Heart left ventricle (tissue), 16 donors: ENCODE data around the gene LACC1. TPM values are rescaled to one million over a fixed set of nuclear protein-coding genes. Genes with fewer than 3 reads are reported as not detected.
A peak's percentile ranks its signal among the peaks of the same experiment; 100 is the strongest.

Experiments used
- ATAC-seq, 4 donors: fragments of 200-7000 bp; cut with Tn5 transposase; one replicate each; pipeline ENCODE4 v1.9.1; 2020 to 2022; ENCODE audit warnings: moderate library complexity in 4 of 4, mild to moderate bottlenecking in 3 of 4, moderate number of reproducible peaks in 1 of 4
- DNase-seq, 5 donors: peaks; one replicate each; pipeline ENCODE4 v3.0.0-alpha.2; 2020
- H3K27ac ChIP-seq, 12 donors: fragments of 200-600 bp; sonication (generic) in 4 of 12; one replicate each; pipeline versions ENCODE4 v1.5.0 to v1.8.0; 2016 to 2022; ENCODE audit warnings: mild to moderate bottlenecking in 2 of 12
- H3K27me3 ChIP-seq, 9 donors: fragments of 200-600 bp; sonication (generic) in 2 of 9; one replicate each; pipeline versions ENCODE4 v1.5.1 to v1.8.0; 2016 to 2022; ENCODE audit warnings: mild to moderate bottlenecking in 3 of 9
- H3K36me3 ChIP-seq, 9 donors: fragments of 200-600 bp; sonication (generic) in 2 of 9; one replicate each; pipeline versions ENCODE4 v1.5.0 to v1.8.0; 2018 to 2022; ENCODE audit warnings: mild to moderate bottlenecking in 2 of 9
- H3K4me1 ChIP-seq, 12 donors: fragments of 200-600 bp; sonication (generic) in 4 of 12; one replicate each; pipeline versions ENCODE4 v1.5.0 to v1.8.0; 2016 to 2022; ENCODE audit warnings: mild to moderate bottlenecking in 3 of 12
- H3K4me3 ChIP-seq, 12 donors: fragments of 200-600 bp; sonication (generic) in 4 of 12; one replicate each; pipeline versions ENCODE4 v1.5.0 to v1.8.0; 2017 to 2022; ENCODE audit warnings: mild to moderate bottlenecking in 9 of 12, moderate library complexity in 4 of 12
- H3K9me3 ChIP-seq, 12 donors: fragments of 200-600 bp; sonication (generic) in 4 of 12; one replicate each; pipeline versions ENCODE4 v1.5.0 to v1.8.0; 2016 to 2022; ENCODE audit warnings: mild to moderate bottlenecking in 1 of 12
- CTCF ChIP-seq, 12 donors: fragments of 200-600 bp; sonication (generic) in 4 of 12; IDR thresholded peaks; one replicate each; pipeline versions ENCODE4 v1.5.0 to v1.8.0; 2018 to 2022; ENCODE audit warnings: antibody characterized with exemption in 12 of 12, mild to moderate bottlenecking in 5 of 12
- POLR2A ChIP-seq, 2 donors: fragments of 450-650 bp; IDR thresholded peaks; one replicate each; pipeline ENCODE4 v1.6.1; 2017; ENCODE audit warnings: antibody characterized with exemption in 2 of 2, mild to moderate bottlenecking in 2 of 2, moderate library complexity in 2 of 2
- WGBS, 4 donors: extraction: QIAGEN DNeasy Blood & Tissue Kit in 2 of 4; methylation state at CpG; one replicate each; pipeline versions ENCODE4 v1.1.5 to v1.1.7; 2013 to 2018; 5-methylcytosine and 5-hydroxymethylcytosine counted together
- intact Hi-C, 10 donors: fragments of 100-400 bp; cut with DNase I; formaldehyde crosslinking; loops; one replicate each; pipeline versions ENCODE4 v1.11.1 to v1.14.2; 2022
- polyA plus RNA-seq, 2 donors: library from polyadenylated mRNA; stranded (reverse); fragments of 200-250 nt; gene quantifications; one replicate each; pipeline ENCODE4 v1.2.3, GENCODE V29; 2013
- total RNA-seq, 9 donors: library from RNA; depleted of rRNA in 2 of 9; stranded (reverse); fragments of >200 nt in 2 of 9; fragmentation: NEBNext Ultra II Directional in 3 of 9; extraction: Animal tissue kit (Norgen Biotek cat#: 25700) in 3 of 9; gene quantifications; one replicate each; pipeline versions ENCODE4 v1.1.0 to v1.2.4, GENCODE V29; 2016 to 2023
- donor health status: ischemic (EF 13 %, LVEDD 7.1; RV severe dilation, severe dysfunction).
- donor health status: healthy with polysubstance abuse.
- donor health status: DM: no; HTN: yes; CAD: no.
- donor health status: DM: no; HTN: no; CAD: no.
- donor health status: ischemic (EF 25% LVEDD 6.9; RV normal size, moderate dysfunction).
- donor health status: ischemic (EF 25% LVEDD 5.7; RV mildly dilated, moderate dysfunction).
- donor health status: healthy.
- donor health status: DM: yes; HTN: yes; CAD: no.
- donor health status: ischemic (EF 35%, LVEDD 5.7; RV mildly dilated, moderate dysfunction).
- donor health status: nonischemic (EF 11% LVEDD 7.7; RV severe dilation, severe dysfunction).
- donor health status: DM: yes; HTN: yes; CAD: no.
- donor health status: PGD.
- donor health status: ischemic (EF 29% LVEDD 5.4; RV normal size, mild dysfunction).
- donor health status: nonischemic (EF 23%, LVEDD 6.1; RV moderate dilation, normal function).

Gene LACC1
- total and polyA plus RNA-seq, 11 donors, result 2.7 to 17.8 (median 4.3) TPM

- Histone ChIP-seq H3K27ac (no peak overlapping the region), H3K4me3 (no peak overlapping the region), H3K27me3 (no peaks in the 10 kb centered on the region), H3K4me1 (peaks cover 0 to 13% (median 0%) of the 10 kb centered on the region in 12 donors), H3K36me3 (peaks cover 0 to 35% (median 7%) of the 10 kb centered on the region in 9 donors), H3K9me3 (no peaks in the 10 kb centered on the region)
- TF ChIP-seq POLR2A (IDR thresholded peaks at IDR 0.05) (no peak), CTCF (IDR thresholded peaks at IDR 0.05) (no peak)
- WGBS, 4 donors, result 91 to 100% (median 92%) methylated on average over 1 of the region's 1 CpG
- intact Hi-C loops, result loop anchor here in 7 of 10 donors (5.0 to 10.0 kb wide), 7 partner anchors 567 to 1280 kb away; no protein-coding TSS in a partner anchor
- DNase-seq, result no peak
- no peak for ATAC-seq
These were observed 7.5 kb upstream of the LACC1 start for GRCh38 chr13:43872181-43872580.

- Histone ChIP-seq H3K4me1 (peaks cover 0 to 29% (median 8%) of the 10 kb centered on the region in 12 donors), H3K27ac (peak overlapping the region in 1 of 12 donors; percentile 11), H3K4me3 (no peak overlapping the region), H3K36me3 (peaks cover 0 to 18% (median 7%) of the 10 kb centered on the region in 9 donors), H3K27me3 (no peaks in the 10 kb centered on the region), H3K9me3 (no peaks in the 10 kb centered on the region)
- no peak for ATAC-seq
- TF ChIP-seq POLR2A (IDR thresholded peaks at IDR 0.05) (no peak), CTCF (IDR thresholded peaks at IDR 0.05) (peak; percentile 45 to 76 (median 63))
- 9 to 16% (median 13%) methylated on average over 2 of the region's 2 CpGs for WGBS, 4 donors
- intact Hi-C loops, result loop anchor here in 7 of 10 donors (5.0 to 10.0 kb wide), 7 partner anchors 570 to 1282 kb away; no protein-coding TSS in a partner anchor
- no peak for DNase-seq
These were observed 5.1 kb upstream of the LACC1 start for GRCh38 chr13:43874504-43875092.

GRCh38 chr13:43876366-43876765 lies 3.3 kb upstream of the LACC1 start:
- ATAC-seq, result no peak
- TF ChIP-seq POLR2A (IDR thresholded peaks at IDR 0.05) (no peak), CTCF (IDR thresholded peaks at IDR 0.05) (no peak)
- intact Hi-C loops, result loop anchor here in 6 of 10 donors (10.0 kb wide), 4 partner anchors 572 to 1282 kb away; no protein-coding TSS in a partner anchor

GRCh38 chr13:43877326-43877725 lies 2.4 kb upstream of the LACC1 start:
- intact Hi-C loops, result loop anchor here in 6 of 10 donors (10.0 kb wide), 4 partner anchors 573 to 1283 kb away; no protein-coding TSS in a partner anchor
- Histone ChIP-seq H3K27me3 (no peaks in the 10 kb centered on the region), H3K9me3 (no peaks in the 10 kb centered on the region), H3K4me3 (no peak overlapping the region), H3K27ac (peak overlapping the region in 1 of 12 donors; percentile 99), H3K4me1 (peaks cover 0 to 48% (median 11%) of the 10 kb centered on the region in 12 donors), H3K36me3 (peaks cover 0 to under 1% (median 0%) of the 10 kb centered on the region in 9 donors)
- no peak for DNase-seq
- TF ChIP-seq POLR2A (IDR thresholded peaks at IDR 0.05), result no peak
- TF ChIP-seq CTCF (IDR thresholded peaks at IDR 0.05), result no peak
- ATAC-seq, result no peak

More at GRCh38 chr13:43876366-43876765, 3.3 kb upstream of the LACC1 start:
- 90 to 97% (median 92%) methylated on average over 2 of the region's 2 CpGs for WGBS, 4 donors
- Histone ChIP-seq H3K36me3 (peaks cover 0 to 7% (median 0%) of the 10 kb centered on the region in 9 donors), H3K9me3 (no peaks in the 10 kb centered on the region), H3K4me1 (peaks cover 0 to 45% (median 11%) of the 10 kb centered on the region in 12 donors), H3K4me3 (no peak overlapping the region), H3K27ac (no peak overlapping the region), H3K27me3 (no peaks in the 10 kb centered on the region)
- DNase-seq, result no peak
